ENCODE results near the gene EXOC6B. TPM values are rescaled to one million over a fixed set of nuclear protein-coding genes. Genes with fewer than 3 reads are reported as not detected.
"Not testable (repeated sequence)": the region's sequence is repeated elsewhere in the genome, so short reads cannot be mapped to it uniquely, and the experiment has no call there.

The EXOC6B gene
- total and polyA plus RNA-seq, 5 experiments from 2014 or later, result 3.3 to 20.1 (median 3.4) TPM

DNA sequence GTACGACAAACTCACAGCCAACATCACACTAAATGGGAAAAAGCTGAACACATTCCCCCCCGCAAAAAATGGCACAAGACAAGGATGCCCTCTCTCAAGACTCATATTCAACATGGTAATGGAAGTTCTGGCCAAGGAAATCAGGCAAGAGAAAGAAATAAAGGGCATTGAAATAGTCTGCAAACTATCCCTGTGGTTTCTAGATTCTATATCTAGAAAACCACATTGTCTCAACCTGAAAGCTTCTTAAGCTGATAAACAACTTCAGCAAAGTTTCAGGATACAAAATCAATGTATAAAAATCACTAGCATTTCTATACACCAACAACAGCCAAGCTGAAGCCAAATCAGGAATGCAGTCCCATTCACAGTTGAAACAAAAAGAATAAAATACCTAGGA, 383.6 kb downstream of the EXOC6B start:
- Mint-ChIP-seq H3K4me3 (no peak overlapping the region), H3K9me3 (peaks cover 0 to 52% (median 28%) of the 10 kb centered on the region in 9 donors), H3K36me3 (peaks cover 35 to 84% (median 42%) of the 10 kb centered on the region in 3 donors), H3K4me1 (peaks cover 0 to 2% (median 0%) of the 10 kb centered on the region in 4 donors), H3K27ac (no peak overlapping the region), H3K27me3 (no peaks in the 10 kb centered on the region)
- DNase-seq (no peak), ATAC-seq (no peak)
- POLR2A ChIA-PET, result no interaction called here

DNA sequence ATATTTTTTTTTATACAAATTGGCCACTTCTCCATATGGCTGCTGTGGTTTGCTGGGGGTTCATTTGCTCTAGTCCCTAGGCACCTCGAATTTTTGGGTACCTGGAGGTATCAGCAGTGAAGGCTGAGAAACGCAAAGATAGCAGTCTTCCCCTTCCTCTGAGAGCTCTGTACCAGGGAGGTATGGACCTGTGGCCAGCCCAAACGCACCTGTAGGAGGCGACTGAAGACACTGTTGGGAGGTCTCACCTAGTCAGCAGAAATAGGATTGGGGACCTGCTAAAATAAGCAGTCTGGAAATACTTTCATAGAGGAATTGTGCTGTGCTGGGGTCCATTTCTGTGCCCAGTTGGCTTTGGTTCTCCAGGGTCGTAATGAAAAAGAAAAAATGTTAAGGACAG, 385.9 kb downstream of the EXOC6B start:
- ATAC-seq (no peak), DNase-seq (no peak)
- Mint-ChIP-seq H3K27me3 (no peaks in the 10 kb centered on the region), H3K9me3 (peaks cover 6 to 53% (median 27%) of the 10 kb centered on the region in 9 donors), H3K4me1 (peaks cover 0 to 2% (median 0%) of the 10 kb centered on the region in 4 donors), H3K36me3 (peaks cover 26 to 73% (median 43%) of the 10 kb centered on the region in 3 donors), H3K27ac (no peak overlapping the region), H3K4me3 (no peak overlapping the region)
- POLR2A ChIA-PET, result no interaction called here

DNA sequence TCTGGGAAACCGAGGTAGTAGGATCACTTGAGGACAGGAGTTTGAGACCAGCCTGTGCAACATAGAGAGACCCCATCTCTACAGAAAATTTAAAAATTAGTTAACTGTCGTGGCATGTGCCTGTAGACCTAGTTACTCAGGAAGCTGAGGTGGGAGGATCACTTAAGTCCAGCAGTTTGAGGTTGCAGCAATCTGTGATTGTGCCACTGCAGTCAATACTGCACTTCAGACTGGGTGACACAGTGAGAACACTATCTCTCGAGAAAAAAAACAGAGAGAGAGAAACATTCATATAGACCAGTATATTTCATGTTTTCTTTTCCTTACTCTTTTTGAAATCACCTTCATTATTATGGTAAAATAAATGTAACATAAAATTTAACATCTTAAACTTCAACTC, 387.5 kb downstream of the EXOC6B start:
- POLR2A ChIA-PET, result no interaction called here

DNA sequence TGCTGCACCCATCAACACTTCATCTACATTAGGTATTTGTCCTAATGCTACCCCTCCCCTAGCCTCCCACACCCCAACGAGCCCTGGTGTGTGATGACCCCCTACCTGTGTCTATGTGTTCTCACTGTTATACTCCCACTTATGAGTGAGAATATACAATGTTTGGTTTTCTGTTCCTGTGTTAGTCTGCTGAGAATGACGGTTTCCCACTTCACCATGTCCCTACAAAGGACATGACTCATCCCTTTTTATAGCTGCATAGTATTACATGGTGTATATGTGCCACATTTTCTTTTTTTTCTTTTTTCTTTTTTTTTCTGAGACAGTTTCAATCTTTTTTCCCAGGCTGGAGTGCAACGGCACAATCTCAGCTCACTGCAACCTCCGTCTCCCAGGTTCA, 394.1 kb downstream of the EXOC6B start:
- peaks cover 0 to 3% (median 0%) of the 10 kb centered on the region in 4 donors for H3K4me1 Mint-ChIP-seq
- H3K27me3 Mint-ChIP-seq, result no peaks in the 10 kb centered on the region
- H3K4me3 Mint-ChIP-seq, result no peak overlapping the region
- no peak overlapping the region for H3K27ac Mint-ChIP-seq
- H3K9me3 Mint-ChIP-seq, result peaks cover 11 to 43% (median 27%) of the 10 kb centered on the region in 9 donors
- POLR2A ChIA-PET, result no interaction called here
- DNase-seq, result no peak
- no peak for ATAC-seq
- peaks cover 11 to 54% (median 38%) of the 10 kb centered on the region in 3 donors for H3K36me3 Mint-ChIP-seq

More for the DNA sequence above, 387.5 kb downstream of the EXOC6B start:
- no peak for ATAC-seq
- H3K4me1 Mint-ChIP-seq, result peaks cover 0 to 2% (median 0%) of the 10 kb centered on the region in 4 donors
- no peak for DNase-seq
- H3K4me3 Mint-ChIP-seq, result no peak overlapping the region
- no peaks in the 10 kb centered on the region for H3K27me3 Mint-ChIP-seq
- peaks cover 23 to 66% (median 48%) of the 10 kb centered on the region in 3 donors for H3K36me3 Mint-ChIP-seq
- H3K27ac Mint-ChIP-seq, result no peak overlapping the region
- H3K9me3 Mint-ChIP-seq, result peaks cover 9 to 57% (median 35%) of the 10 kb centered on the region in 9 donors

DNA sequence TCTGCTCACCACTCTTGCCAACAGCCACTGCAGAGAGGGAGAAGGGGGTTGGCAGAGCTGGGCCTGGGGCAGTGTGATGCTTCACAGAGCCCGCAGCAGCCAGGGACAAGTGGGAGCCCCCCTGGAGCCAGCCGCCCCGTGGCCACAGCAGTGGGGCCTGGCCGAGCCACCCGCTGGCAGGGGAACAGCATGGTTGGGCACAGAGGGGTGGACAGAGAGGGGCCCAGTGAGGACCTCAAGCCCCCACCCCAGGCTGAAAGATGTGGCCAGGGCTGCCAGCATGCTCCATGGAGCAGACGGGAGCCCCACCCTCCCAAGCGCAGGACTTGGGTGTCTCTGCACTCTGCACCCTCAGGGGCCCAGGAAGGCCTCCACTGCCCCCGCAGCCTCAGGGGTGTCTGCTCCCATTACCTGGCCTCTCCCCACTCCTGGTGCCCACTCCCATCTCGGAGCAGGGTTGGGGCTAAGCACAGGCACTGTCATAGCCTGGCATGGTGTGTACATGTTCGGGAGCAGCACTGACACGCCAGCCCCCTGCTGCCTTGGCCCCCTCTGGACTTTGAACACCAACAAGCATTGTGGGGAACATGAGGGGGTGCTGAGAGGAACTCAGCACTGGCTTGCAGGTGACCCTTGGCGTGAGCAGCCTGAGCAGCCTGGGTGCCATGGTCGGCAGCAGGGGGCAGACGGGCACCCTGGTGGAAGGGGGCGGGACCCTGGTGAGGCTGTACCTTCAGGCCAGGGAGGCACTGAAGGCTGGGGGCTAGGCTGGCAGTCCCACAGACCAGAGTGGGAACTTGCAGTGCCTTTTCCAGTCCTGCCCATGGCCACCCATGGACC, 398.6 kb downstream of the EXOC6B start:
- H3K27me3 Mint-ChIP-seq, result no peaks in the 10 kb centered on the region
- no peak for DNase-seq
- peaks cover 27 to 68% (median 40%) of the 10 kb centered on the region in 3 donors for H3K36me3 Mint-ChIP-seq
- peaks cover 0 to 3% (median 0%) of the 10 kb centered on the region in 4 donors for H3K4me1 Mint-ChIP-seq
- H3K9me3 Mint-ChIP-seq, result peaks cover 3 to 44% (median 21%) of the 10 kb centered on the region in 9 donors
- H3K4me3 Mint-ChIP-seq, result no peak overlapping the region
- no peak overlapping the region for H3K27ac Mint-ChIP-seq
- ATAC-seq, result no peak
- POLR2A ChIA-PET, result no interaction called here

DNA sequence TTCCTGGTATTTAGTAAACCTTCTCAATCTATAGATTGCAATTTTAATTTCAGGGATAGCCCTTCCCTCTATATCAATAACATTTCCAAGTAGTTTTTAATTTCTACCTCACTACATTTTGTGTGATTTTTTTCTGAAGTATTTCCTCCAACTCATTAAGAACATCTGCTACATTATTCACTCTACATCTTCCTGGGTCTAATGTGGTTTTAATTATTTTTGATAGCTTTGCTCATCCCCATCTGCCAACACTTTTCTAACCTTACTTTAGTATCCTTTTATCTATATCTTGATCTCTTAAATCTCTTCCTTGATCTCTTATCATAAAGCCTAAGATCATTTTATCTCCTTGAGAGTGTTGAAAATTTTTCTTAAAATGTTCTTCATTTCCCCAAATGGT, 399.8 kb downstream of the EXOC6B start:
- no peak for DNase-seq
- Mint-ChIP-seq H3K4me1 (peaks cover 0 to 3% (median 0%) of the 10 kb centered on the region in 4 donors), H3K4me3 (no peak overlapping the region), H3K27me3 (no peaks in the 10 kb centered on the region), H3K27ac (no peak overlapping the region), H3K36me3 (peaks cover 28 to 69% (median 43%) of the 10 kb centered on the region in 3 donors), H3K9me3 (peaks cover 3 to 48% (median 24%) of the 10 kb centered on the region in 9 donors)
- POLR2A ChIA-PET, result no interaction called here
- no peak for ATAC-seq

DNA sequence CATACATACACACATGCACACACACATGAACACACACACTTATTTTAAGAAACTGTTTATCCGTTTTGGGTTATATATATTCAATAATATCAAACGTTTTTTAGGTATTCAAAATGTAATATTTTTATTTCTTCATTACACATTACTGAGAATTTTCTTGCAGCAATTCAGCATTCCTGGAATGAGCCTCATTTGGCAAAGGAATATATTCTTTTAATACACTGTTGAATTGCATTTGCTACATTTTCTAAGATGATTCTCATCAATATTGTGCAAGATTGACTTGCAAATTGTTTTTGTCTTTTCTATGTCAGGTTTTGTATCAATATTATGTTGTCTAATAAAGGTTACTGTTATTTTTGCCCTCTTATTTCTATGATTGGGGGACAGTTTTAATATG, 402.1 kb downstream of the EXOC6B start:
- H3K27ac Mint-ChIP-seq, result no peak overlapping the region
- peaks cover 5 to 65% (median 35%) of the 10 kb centered on the region in 9 donors for H3K9me3 Mint-ChIP-seq
- POLR2A ChIA-PET, result no interaction called here
- peaks cover 0 to 3% (median 0%) of the 10 kb centered on the region in 4 donors for H3K4me1 Mint-ChIP-seq
- no peak for DNase-seq
- H3K4me3 Mint-ChIP-seq, result no peak overlapping the region
- no peaks in the 10 kb centered on the region for H3K27me3 Mint-ChIP-seq
- H3K36me3 Mint-ChIP-seq, result peaks cover 31 to 67% (median 51%) of the 10 kb centered on the region in 3 donors
- no peak for ATAC-seq

DNA sequence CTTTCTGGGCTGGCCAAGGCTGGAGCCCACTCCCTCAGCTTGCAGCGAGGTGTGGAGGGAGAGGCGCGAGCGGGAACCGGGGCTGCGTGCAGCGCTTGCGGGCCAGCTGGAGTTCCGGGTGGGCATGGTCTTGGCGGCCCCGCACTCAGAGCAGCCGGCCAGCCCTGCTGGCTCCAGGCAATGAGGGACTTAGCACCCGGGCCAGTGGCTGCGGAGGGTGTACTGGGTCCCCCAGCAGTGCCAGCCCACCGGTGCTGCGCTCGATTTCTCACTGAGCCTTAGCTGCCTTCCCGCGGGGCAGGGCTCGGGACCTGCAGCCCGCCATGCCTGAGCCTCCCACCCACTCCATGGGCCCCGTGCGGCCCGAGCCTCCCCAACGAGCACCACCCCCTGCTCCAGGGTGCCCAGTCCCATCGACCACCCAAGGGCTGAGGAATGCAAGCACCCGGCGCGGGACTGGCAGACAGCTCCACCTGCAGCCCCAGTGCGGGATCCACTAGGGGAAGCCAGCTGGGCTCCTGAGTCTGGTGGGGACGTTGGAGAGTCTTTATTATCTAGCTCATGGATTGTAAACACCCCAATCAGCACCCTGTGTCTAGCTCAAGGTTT, 404.0 kb downstream of the EXOC6B start:
- POLR2A ChIA-PET, H3K27ac Mint-ChIP-seq, H3K27me3 Mint-ChIP-seq, ATAC-seq, H3K4me1 Mint-ChIP-seq, DNase-seq, H3K4me3 Mint-ChIP-seq: not testable (repeated sequence)
- peaks cover 24 to 60% (median 41%) of the 10 kb centered on the region in 3 donors for H3K36me3 Mint-ChIP-seq
- H3K9me3 Mint-ChIP-seq, result peaks cover 5 to 69% (median 43%) of the 10 kb centered on the region in 9 donors

DNA sequence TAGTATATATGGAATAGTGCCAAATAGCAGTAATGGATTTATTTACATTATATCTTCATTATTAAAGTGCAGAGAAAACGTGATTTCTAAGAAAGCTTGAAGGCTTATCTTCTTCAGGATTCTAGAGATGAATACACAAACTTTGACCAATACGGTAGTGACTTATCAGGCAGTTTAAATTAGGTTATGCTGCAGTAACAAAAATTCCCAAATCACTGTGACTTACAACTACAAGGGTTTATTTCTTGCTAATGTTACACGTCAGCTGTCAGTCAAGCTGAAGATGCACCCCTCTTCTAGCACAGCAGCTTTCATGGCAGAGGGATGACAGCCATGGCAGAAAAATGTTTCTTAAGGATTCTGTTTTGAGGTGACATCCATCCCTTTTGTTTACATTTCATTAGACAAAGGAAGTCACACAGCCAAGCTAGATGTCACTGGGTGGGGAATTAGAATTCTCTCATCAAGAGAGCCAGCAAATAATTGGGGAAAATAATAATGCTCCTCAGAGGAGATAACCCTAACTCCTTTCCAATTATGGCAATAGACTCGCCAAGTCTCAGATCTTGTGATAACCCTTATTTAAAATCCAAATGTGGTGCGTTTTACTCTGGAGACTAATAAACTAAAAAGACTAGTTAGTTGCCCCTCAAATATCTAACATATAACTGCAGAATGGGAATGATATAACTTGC, 409.9 kb downstream of the EXOC6B start:
- ATAC-seq (no peak), DNase-seq (no peak)
- Mint-ChIP-seq H3K4me1 (no peaks in the 10 kb centered on the region), H3K9me3 (peaks cover 4 to 74% (median 37%) of the 10 kb centered on the region in 9 donors), H3K27ac (no peak overlapping the region), H3K4me3 (no peak overlapping the region), H3K27me3 (no peaks in the 10 kb centered on the region), H3K36me3 (peaks cover 4 to 38% (median 31%) of the 10 kb centered on the region in 3 donors)
- POLR2A ChIA-PET, result no interaction called here

DNA sequence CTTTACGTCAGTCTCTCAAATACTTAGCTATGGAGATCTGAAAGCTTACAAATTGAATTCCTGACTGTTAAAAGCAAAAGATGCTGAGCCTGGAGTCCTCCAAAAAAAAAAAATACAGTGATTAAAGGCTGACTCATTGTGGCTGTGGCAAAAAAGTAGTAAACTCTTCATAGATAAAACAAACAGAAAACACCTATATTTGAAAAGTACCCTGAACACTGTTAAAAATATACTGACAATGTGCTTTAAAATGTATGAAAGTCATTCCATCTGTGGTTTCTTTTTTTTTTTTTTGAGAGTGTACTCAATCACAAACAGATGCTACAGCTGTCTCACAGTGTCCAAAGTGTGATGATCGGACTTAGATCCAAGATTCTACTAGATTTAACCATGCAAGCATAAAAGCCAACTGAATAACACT, 410.6 kb downstream of the EXOC6B start:
- no peak for DNase-seq
- H3K27me3 Mint-ChIP-seq, result no peaks in the 10 kb centered on the region

DNA sequence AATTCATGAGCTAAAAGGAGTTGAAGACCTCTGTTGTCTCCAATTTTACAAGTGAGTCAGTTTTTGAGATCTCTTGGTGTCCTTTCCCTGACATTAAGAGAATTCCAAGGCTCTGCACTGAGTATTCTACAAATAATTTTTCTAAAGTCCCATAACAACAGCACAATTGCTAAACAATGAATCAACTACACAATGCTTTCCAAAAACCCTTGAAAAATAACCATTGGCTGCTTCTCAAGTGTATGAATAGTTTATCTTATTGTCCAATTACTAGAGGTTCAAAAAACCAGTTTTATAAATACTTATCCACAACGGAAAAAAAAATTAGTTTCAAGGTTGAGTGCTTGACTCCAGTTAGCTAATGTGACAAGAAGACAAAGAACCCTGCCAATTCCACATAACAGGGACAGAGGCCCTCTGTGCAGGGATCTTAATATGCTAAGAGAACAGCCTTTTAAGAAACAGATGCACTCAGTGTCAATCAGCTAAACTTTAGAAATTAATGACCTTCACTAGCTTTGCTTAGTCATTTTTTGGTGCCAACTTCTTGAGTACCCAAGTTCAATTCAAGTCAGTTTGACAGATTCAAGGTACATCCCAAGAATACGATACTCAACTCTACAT, 411.6 kb downstream of the EXOC6B start:
- ATAC-seq (no peak), DNase-seq (no peak)
- H3K4me3 Mint-ChIP-seq, result no peak overlapping the region
- H3K36me3 Mint-ChIP-seq, result peaks cover 0 to 33% (median 27%) of the 10 kb centered on the region in 3 donors
- H3K4me1 Mint-ChIP-seq, result no peaks in the 10 kb centered on the region
- no peaks in the 10 kb centered on the region for H3K27me3 Mint-ChIP-seq
- no peak overlapping the region for H3K27ac Mint-ChIP-seq
- H3K9me3 Mint-ChIP-seq, result peaks cover 3 to 69% (median 29%) of the 10 kb centered on the region in 9 donors
- POLR2A ChIA-PET, result no interaction called here

More for the DNA sequence above, 410.6 kb downstream of the EXOC6B start:
- H3K4me1 Mint-ChIP-seq, result no peaks in the 10 kb centered on the region
- H3K9me3 Mint-ChIP-seq, result peaks cover 4 to 71% (median 33%) of the 10 kb centered on the region in 9 donors
- peaks cover 2 to 33% (median 30%) of the 10 kb centered on the region in 3 donors for H3K36me3 Mint-ChIP-seq
- no peak overlapping the region for H3K4me3 Mint-ChIP-seq
- no peak overlapping the region for H3K27ac Mint-ChIP-seq
- ATAC-seq, result no peak
- POLR2A ChIA-PET, result no interaction called here

DNA sequence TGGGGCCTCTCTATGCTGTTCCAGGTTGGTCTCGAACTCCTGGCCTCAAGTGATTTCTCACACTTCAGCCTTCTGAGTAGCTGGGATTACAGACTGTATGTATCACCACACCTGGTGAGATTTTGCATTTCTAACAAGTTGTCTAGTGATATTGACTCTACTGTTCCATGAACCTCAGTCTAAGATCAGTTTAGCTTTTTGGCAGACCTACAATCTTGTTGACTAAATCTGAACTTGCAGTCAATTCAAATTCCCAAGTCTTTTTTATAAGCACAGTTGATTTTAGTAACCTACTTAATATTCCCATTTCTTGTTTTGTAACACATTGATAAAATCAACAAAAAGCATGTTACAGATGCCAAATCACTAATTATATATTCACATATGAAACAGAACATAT, 412.1 kb downstream of the EXOC6B start:
- H3K9me3 Mint-ChIP-seq, result peaks cover 3 to 71% (median 25%) of the 10 kb centered on the region in 9 donors
- no peak overlapping the region for H3K4me3 Mint-ChIP-seq
- DNase-seq (no peak), ATAC-seq (no peak)
- H3K27me3 Mint-ChIP-seq, result no peaks in the 10 kb centered on the region
- H3K27ac Mint-ChIP-seq, result no peak overlapping the region
- peaks cover 0 to 35% (median 26%) of the 10 kb centered on the region in 3 donors for H3K36me3 Mint-ChIP-seq
- H3K4me1 Mint-ChIP-seq, result no peaks in the 10 kb centered on the region
- POLR2A ChIA-PET, result no interaction called here

Measured in naive thymus-derived CD8-positive, alpha-beta T cell (primary cell).